ENCODE results near the gene PIP4K2A.

Gene PIP4K2A

GRCh38 chr10:22607261-22607660 is 107.1 kb downstream of the PIP4K2A start:
- no peak overlapping the region for H2BK15ac ChIP-seq (ENCODE audit: low read length)
- no peak overlapping the region for H4K8ac ChIP-seq (ENCODE audit: low read depth, low read length)
- H3K27ac ChIP-seq (replicated peaks; ENCODE audit: low read length), result no peak overlapping the region
- no peak overlapping the region for H3K4me3 ChIP-seq (ENCODE audit: low read length in 2 of 2)
- no peak overlapping the region for H2AFZ ChIP-seq (ENCODE audit: low read length)
- WGBS, 2 donors (ENCODE audit: extremely low coverage in 2 of 2, insufficient read length in 2 of 2, insufficient replicate concordance in 1 of 2), result no CpG with 5 or more reads among the region's 3 CpGs
- no peak overlapping the region for H3K14ac ChIP-seq (ENCODE audit: low read length)
- H3K18ac ChIP-seq (ENCODE audit: low read length), result no peak overlapping the region
- peaks cover 2 to 8% of the 10 kb centered on the region in 2 donors for H3K9me3 ChIP-seq (replicated peaks in 1 of 2; ENCODE audit: control insufficient read depth in 2 of 2, insufficient read depth in 1 of 2, low read depth in 1 of 2, low read length in 2 of 2)
- peaks cover 0 to 19% of the 10 kb centered on the region in 2 donors for H3K36me3 ChIP-seq (replicated peaks in 1 of 2; ENCODE audit: control insufficient read depth in 2 of 2, insufficient read depth in 2 of 2, low read length in 2 of 2)
- H2BK5ac ChIP-seq (ENCODE audit: low read length), result no peak overlapping the region
- H3K4ac ChIP-seq (ENCODE audit: low read length), result no peak overlapping the region
- no peaks in the 10 kb centered on the region for H3K79me1 ChIP-seq (ENCODE audit: low read depth, low read length)
- no peak overlapping the region for H3K4me2 ChIP-seq (ENCODE audit: insufficient read depth, low read length, poor library complexity, severe bottlenecking)
- no peak overlapping the region for H2BK12ac ChIP-seq (ENCODE audit: low read length)
- H3K9ac ChIP-seq (ENCODE audit: low read depth, low read length, poor library complexity), result no peak overlapping the region
- DNase-seq (ENCODE audit: low spot score), result no peak
- no peak overlapping the region for H4K91ac ChIP-seq (ENCODE audit: low read depth, low read length, poor library complexity)
- no peak overlapping the region for H2BK120ac ChIP-seq (ENCODE audit: low read depth, low read length)
- no peak overlapping the region for H2AK5ac ChIP-seq (ENCODE audit: low read depth, low read length)
- H3K23ac ChIP-seq (ENCODE audit: low read depth, low read length, poor library complexity), result no peak overlapping the region
- H3K27me3 ChIP-seq (ENCODE audit: control insufficient read depth in 3 of 3, insufficient read depth in 3 of 3, low read depth in 1 of 3, low read length in 3 of 3), result no peaks in the 10 kb centered on the region
- peaks cover 0 to 12% of the 10 kb centered on the region in 2 donors for H3K4me1 ChIP-seq (ENCODE audit: control insufficient read depth in 2 of 2, insufficient read depth in 1 of 2, low read depth in 1 of 2, low read length in 2 of 2)

DNA sequence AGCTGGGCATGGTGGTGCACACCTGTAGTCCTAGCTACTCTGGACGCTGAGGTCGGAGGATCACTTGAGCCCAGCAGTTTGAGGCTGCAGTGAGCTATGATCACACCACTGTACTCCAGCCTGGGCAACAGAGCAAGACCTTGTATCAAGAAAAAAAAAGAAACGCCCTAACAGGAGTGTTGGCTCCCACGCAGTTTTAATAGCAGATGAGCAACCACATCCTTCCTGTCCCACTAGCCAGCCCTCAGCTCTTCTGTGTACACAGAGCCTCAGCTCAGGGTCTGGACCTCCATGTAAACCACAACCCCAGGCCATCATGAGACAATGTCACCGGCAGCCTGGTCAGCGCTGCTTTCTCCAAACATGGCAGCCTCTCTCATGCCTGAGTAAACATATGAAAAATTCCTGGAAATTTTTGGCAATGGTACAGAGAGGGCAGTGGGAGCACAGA is 108.2 kb downstream of the PIP4K2A start:
- Histone ChIP-seq H2AFZ (ENCODE audit: low read length) (no peak overlapping the region), H3K23ac (ENCODE audit: low read depth, low read length, poor library complexity) (no peak overlapping the region), H3K9me3 (replicated peaks in 1 of 2; ENCODE audit: control insufficient read depth in 2 of 2, insufficient read depth in 1 of 2, low read depth in 1 of 2, low read length in 2 of 2) (peaks cover 2 to 8% of the 10 kb centered on the region in 2 donors), H3K36me3 (replicated peaks in 1 of 2; ENCODE audit: control insufficient read depth in 2 of 2, insufficient read depth in 2 of 2, low read length in 2 of 2) (peaks cover 0 to 19% of the 10 kb centered on the region in 2 donors), H3K18ac (ENCODE audit: low read length) (no peak overlapping the region), H3K27ac (replicated peaks; ENCODE audit: low read length) (no peak overlapping the region), H3K14ac (ENCODE audit: low read length) (no peak overlapping the region), H2BK15ac (ENCODE audit: low read length) (no peak overlapping the region), H2BK120ac (ENCODE audit: low read depth, low read length) (no peak overlapping the region), H2BK5ac (ENCODE audit: low read length) (no peak overlapping the region), H4K91ac (ENCODE audit: low read depth, low read length, poor library complexity) (no peak overlapping the region), H2BK12ac (ENCODE audit: low read length) (no peak overlapping the region), H3K4me3 (ENCODE audit: low read length in 2 of 2) (no peak overlapping the region), H3K4ac (ENCODE audit: low read length) (no peak overlapping the region), H3K9ac (ENCODE audit: low read depth, low read length, poor library complexity) (no peak overlapping the region), H3K4me1 (ENCODE audit: control insufficient read depth in 2 of 2, insufficient read depth in 1 of 2, low read depth in 1 of 2, low read length in 2 of 2) (peaks cover 0 to 12% of the 10 kb centered on the region in 2 donors), H4K8ac (ENCODE audit: low read depth, low read length) (no peak overlapping the region), H3K27me3 (ENCODE audit: control insufficient read depth in 3 of 3, insufficient read depth in 3 of 3, low read depth in 1 of 3, low read length in 3 of 3) (no peaks in the 10 kb centered on the region), H3K4me2 (ENCODE audit: insufficient read depth, low read length, poor library complexity, severe bottlenecking) (no peak overlapping the region), H3K79me1 (ENCODE audit: low read depth, low read length) (no peaks in the 10 kb centered on the region), H2AK5ac (ENCODE audit: low read depth, low read length) (no peak overlapping the region)
- DNase-seq (ENCODE audit: low spot score), result no peak
- no CpG with 5 or more reads among the region's 6 CpGs for WGBS, 2 donors (ENCODE audit: extremely low coverage in 2 of 2, insufficient read length in 2 of 2, insufficient replicate concordance in 1 of 2)

- Histone ChIP-seq H3K27ac (replicated peaks; ENCODE audit: low read length) (no peak overlapping the region), H2AFZ (ENCODE audit: low read length) (no peak overlapping the region), H3K4me1 (ENCODE audit: control insufficient read depth in 2 of 2, insufficient read depth in 1 of 2, low read depth in 1 of 2, low read length in 2 of 2) (peaks cover 0 to 12% of the 10 kb centered on the region in 2 donors), H2BK12ac (ENCODE audit: low read length) (no peak overlapping the region), H2BK120ac (ENCODE audit: low read depth, low read length) (no peak overlapping the region), H3K4me2 (ENCODE audit: insufficient read depth, low read length, poor library complexity, severe bottlenecking) (no peak overlapping the region), H3K23ac (ENCODE audit: low read depth, low read length, poor library complexity) (no peak overlapping the region), H4K91ac (ENCODE audit: low read depth, low read length, poor library complexity) (no peak overlapping the region), H3K14ac (ENCODE audit: low read length) (no peak overlapping the region), H3K27me3 (ENCODE audit: control insufficient read depth in 3 of 3, insufficient read depth in 3 of 3, low read depth in 1 of 3, low read length in 3 of 3) (no peaks in the 10 kb centered on the region), H3K9me3 (replicated peaks in 1 of 2; ENCODE audit: control insufficient read depth in 2 of 2, insufficient read depth in 1 of 2, low read depth in 1 of 2, low read length in 2 of 2) (peaks cover 0 to 4% of the 10 kb centered on the region in 2 donors), H2BK5ac (ENCODE audit: low read length) (no peak overlapping the region), H3K36me3 (replicated peaks in 1 of 2; ENCODE audit: control insufficient read depth in 2 of 2, insufficient read depth in 2 of 2, low read length in 2 of 2) (peaks cover 0 to 24% of the 10 kb centered on the region in 2 donors), H3K4ac (ENCODE audit: low read length) (no peak overlapping the region), H2BK15ac (ENCODE audit: low read length) (no peak overlapping the region), H3K9ac (ENCODE audit: low read depth, low read length, poor library complexity) (no peak overlapping the region), H4K8ac (ENCODE audit: low read depth, low read length) (no peak overlapping the region), H3K18ac (ENCODE audit: low read length) (no peak overlapping the region), H2AK5ac (ENCODE audit: low read depth, low read length) (no peak overlapping the region), H3K79me1 (ENCODE audit: low read depth, low read length) (no peaks in the 10 kb centered on the region), H3K4me3 (ENCODE audit: low read length in 2 of 2) (no peak overlapping the region)
- WGBS, 2 donors (ENCODE audit: extremely low coverage in 2 of 2, insufficient read length in 2 of 2, insufficient replicate concordance in 1 of 2), result no CpG with 5 or more reads among the region's 4 CpGs
- DNase-seq (ENCODE audit: low spot score), result no peak
These were observed 109.2 kb downstream of the PIP4K2A start for GRCh38 chr10:22605168-22605567.

- Histone ChIP-seq H3K4me2 (ENCODE audit: insufficient read depth, low read length, poor library complexity, severe bottlenecking) (no peak overlapping the region), H3K27me3 (ENCODE audit: control insufficient read depth in 3 of 3, insufficient read depth in 3 of 3, low read depth in 1 of 3, low read length in 3 of 3) (no peaks in the 10 kb centered on the region), H3K4ac (ENCODE audit: low read length) (no peak overlapping the region), H2AK5ac (ENCODE audit: low read depth, low read length) (no peak overlapping the region), H3K36me3 (replicated peaks in 1 of 2; ENCODE audit: control insufficient read depth in 2 of 2, insufficient read depth in 2 of 2, low read length in 2 of 2) (peaks cover 0 to 24% of the 10 kb centered on the region in 2 donors), H3K9me3 (replicated peaks in 1 of 2; ENCODE audit: control insufficient read depth in 2 of 2, insufficient read depth in 1 of 2, low read depth in 1 of 2, low read length in 2 of 2) (peaks cover 0 to 4% of the 10 kb centered on the region in 2 donors), H2BK5ac (ENCODE audit: low read length) (no peak overlapping the region), H3K23ac (ENCODE audit: low read depth, low read length, poor library complexity) (no peak overlapping the region), H2BK12ac (ENCODE audit: low read length) (no peak overlapping the region), H4K8ac (ENCODE audit: low read depth, low read length) (no peak overlapping the region), H3K14ac (ENCODE audit: low read length) (no peak overlapping the region), H2BK120ac (ENCODE audit: low read depth, low read length) (no peak overlapping the region), H3K27ac (replicated peaks; ENCODE audit: low read length) (peak overlapping the region; percentile 31), H2AFZ (ENCODE audit: low read length) (no peak overlapping the region), H3K9ac (ENCODE audit: low read depth, low read length, poor library complexity) (no peak overlapping the region), H3K4me3 (ENCODE audit: low read length in 2 of 2) (no peak overlapping the region), H2BK15ac (ENCODE audit: low read length) (no peak overlapping the region), H3K79me1 (ENCODE audit: low read depth, low read length) (no peaks in the 10 kb centered on the region), H3K4me1 (ENCODE audit: control insufficient read depth in 2 of 2, insufficient read depth in 1 of 2, low read depth in 1 of 2, low read length in 2 of 2) (peaks cover 0 to 12% of the 10 kb centered on the region in 2 donors), H3K18ac (ENCODE audit: low read length) (no peak overlapping the region), H4K91ac (ENCODE audit: low read depth, low read length, poor library complexity) (no peak overlapping the region)
- no CpG with 5 or more reads among the region's 15 CpGs for WGBS, 2 donors (ENCODE audit: extremely low coverage in 2 of 2, insufficient read length in 2 of 2, insufficient replicate concordance in 1 of 2)
- DNase-seq (ENCODE audit: low spot score), result no peak
These were observed 109.8 kb downstream of the PIP4K2A start for GRCh38 chr10:22604344-22605126.
